GM21381 (cell line): Measurements from ENCODE around the gene ERP29.
"Not testable (repeated sequence)": the region's sequence is repeated elsewhere in the genome, so short reads cannot be mapped to it uniquely, and the experiment has no call there.

Source experiments
- ATAC-seq: cut with Tn5 transposase; IDR thresholded peaks from one replicate; pipeline ENCODE4 v1.9.1; 2021; ENCODE audit warnings: mild to moderate bottlenecking, moderate library complexity; ENCODE audit not compliant: unreplicated experiment

ERP29 gene

DNA sequence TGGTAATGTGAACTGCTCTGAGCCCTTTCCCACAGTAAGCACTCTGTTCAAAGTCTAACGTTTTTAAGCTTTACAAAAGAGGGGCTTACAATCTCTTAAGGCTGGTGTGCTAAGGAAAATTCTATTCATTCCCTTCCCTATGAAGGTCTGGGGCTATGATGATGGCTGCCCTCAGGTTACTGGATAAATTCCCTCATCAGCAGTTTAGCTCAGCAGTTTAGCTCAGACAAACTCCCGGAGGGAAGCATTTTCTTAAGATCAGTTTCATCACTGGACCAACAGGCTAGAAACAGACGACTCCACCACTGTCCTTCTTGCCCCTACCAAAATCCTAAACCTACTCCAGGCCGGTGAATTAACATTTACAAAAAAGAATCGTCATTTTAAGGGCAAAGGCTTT is 19.1 kb downstream of the ERP29 start:
- no peak for ATAC-seq

DNA sequence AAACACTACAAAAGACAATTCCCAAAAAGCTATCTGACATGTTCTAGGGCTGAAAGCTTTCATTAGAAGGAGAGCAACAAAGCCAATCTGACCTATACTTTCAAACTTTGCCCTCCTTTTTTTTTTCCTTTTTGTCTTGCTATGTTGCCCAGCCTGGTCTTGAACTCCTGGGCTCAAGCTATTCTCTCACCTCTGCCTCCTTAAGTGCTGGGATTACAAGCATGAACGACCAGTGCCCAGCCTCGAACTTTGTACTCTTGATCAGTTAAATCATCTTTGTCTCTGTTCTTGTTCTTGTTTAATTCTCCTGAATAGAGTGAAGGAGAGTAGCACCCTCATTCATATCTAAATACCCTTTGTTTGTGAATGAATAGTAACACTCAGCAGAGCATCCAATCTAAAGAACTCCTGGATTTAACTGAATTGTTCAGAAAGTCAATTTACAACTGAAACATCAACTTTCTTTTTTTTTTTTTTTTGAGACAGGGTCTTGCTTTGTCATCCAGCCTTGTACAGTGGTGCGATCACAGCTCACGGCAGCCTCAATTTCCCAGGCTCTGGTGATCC is 22.1 kb downstream of the ERP29 start:
- no peak for ATAC-seq

DNA sequence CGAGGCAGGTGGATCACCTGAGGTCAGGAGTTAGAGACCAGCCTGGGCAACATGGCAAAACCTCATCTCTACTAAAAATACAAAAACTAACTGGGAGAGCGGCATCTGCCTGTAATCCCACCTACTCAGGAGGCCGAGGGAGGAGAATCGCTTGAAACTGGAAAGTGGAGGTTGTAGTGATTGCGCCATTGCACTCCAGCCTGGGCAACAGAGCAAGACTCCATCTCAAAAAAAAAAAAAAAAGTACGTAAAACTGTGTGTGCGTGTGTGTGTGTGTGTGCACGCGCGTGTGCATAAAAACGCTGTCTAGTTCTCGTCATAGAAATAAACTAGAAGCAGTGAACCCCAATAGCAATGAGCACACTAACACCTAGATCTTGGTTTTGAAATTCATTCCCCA is 23.4 kb downstream of the ERP29 start:
- not testable (repeated sequence) for ATAC-seq

DNA sequence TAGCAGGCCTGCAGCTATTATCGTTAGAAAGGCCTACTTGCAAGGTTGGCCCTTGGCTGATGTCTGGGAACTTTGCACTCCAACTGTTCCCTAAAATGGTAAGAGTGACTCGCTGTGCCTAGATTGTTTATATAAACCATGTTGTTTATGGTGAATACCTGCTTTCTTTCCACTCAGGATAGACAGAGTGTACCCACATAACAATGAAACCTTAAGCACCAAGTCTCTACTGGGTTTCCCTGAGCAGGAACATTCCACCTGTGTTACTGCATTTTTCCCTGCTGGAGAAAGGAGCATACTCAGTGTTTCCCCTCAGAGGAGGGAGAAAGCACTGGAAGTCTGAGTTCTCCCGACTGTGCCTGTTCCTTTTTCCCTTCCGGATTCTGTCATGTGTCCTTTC is 32.8 kb downstream of the ERP29 start:
- ATAC-seq = no peak

DNA sequence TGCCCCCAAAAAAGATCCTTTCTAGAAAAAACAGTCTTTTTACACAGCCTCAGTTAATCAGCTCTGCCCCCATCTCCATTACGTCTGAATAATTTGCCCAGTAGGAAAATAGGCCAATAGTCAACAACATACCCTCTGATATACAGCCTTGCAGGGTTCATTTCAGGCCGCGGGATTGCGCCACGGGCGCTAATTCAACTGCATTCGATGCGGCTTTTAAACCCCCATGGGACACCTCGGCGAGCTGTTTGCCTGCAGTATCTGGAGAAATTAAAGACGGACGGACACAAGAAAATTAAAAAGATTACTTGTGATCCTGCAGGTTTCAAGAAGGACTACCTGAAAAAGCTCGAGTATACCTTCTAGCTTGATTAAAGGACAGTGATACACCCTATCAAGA is 36.1 kb downstream of the ERP29 start:
- ATAC-seq = no peak

DNA sequence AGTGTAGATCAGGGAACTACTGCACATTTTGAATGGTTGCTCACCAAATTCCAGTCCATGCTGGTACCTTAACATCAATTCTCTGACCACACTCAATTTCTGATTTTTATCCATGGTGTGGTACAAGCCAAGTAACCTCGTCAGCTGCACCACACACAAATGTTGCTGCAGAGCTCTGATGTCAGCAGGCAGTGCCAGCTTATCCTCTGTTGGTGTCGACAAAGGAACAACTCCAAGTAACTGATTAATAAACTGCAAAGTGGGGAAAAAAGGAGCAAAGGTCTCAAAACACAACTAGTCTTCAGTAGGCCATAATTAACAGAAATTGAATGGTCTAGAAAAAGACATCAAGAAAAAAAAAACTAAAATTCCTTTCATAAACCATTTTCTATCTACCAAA is 47.9 kb downstream of the ERP29 start:
- ATAC-seq = no peak

DNA sequence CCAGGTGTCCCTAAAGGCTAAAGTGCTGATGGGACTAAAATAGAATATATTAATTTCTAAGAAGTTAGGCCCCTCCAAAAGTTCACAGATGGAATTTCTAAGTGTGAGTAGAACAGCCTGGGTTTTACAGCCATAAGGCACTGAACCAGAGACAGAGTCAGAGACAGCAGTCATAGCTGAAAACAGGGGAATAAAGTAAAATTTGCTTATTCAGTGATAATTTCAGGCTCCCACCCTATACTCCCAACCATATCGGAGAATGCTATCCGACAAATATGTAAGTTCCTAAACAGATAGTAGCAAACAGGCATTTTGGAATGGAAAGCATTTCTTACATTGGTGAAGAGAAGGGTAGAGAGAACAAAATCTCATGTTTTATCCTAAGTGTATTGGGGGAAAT is 50.0 kb downstream of the ERP29 start:
- ATAC-seq = no peak

DNA sequence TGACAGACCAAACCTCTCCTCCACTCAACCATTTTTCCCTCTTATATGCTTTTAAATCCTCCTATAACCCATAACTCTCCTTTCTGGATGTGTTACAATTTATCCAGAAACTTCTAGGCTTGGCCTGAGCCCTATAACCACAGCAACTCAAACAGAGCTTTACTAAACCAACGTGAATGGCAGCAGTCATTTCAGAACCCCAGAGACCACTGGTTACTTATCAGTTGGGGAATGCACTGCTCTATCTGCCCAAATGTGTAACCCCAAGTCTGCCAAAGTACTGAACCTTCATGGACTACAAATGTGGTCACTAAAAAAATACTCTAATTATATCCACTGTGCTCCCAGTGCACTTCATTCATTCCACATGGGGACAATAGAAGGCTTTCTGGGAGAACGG is 53.3 kb downstream of the ERP29 start:
- ATAC-seq = no peak
